NCI-H2196 treated with DMSO at 0.1 percent for 48 hours (cell line): ENCODE results near the gene JPT2.
"Not testable (repeated sequence)": the region's sequence is repeated elsewhere in the genome, so short reads cannot be mapped to it uniquely, and the experiment has no call there.

Experiments used
- DNase-seq: peaks from one replicate; lab custom pipeline; 2025; ENCODE audit not compliant: unreplicated experiment; lab: John Stamatoyannopoulos, UW

JPT2 gene

GRCh38 chr16:1727651-1728624 lies 49.9 kb downstream of the JPT2 start:
- no peak for DNase-seq

GRCh38 chr16:1729026-1729425 lies 50.9 kb downstream of the JPT2 start:
- no peak for DNase-seq

GRCh38 chr16:1729445-1729844 lies 51.4 kb downstream of the JPT2 start:
- DNase-seq: no peak

- no peak for DNase-seq
These were observed 53.0 kb downstream of the JPT2 start for GRCh38 chr16:1731073-1731472.

GRCh38 chr16:1731603-1732002 lies 53.5 kb downstream of the JPT2 start:
- no peak for DNase-seq

- DNase-seq: no peak
These were observed 54.0 kb downstream of the JPT2 start for GRCh38 chr16:1732071-1732470.

GRCh38 chr16:1732551-1732987 lies 54.5 kb downstream of the JPT2 start:
- not testable (repeated sequence) for DNase-seq

- no peak for DNase-seq
These were observed 56.0 kb downstream of the JPT2 start for GRCh38 chr16:1734123-1734522.

GRCh38 chr16:1734816-1735215 lies 56.7 kb downstream of the JPT2 start:
- DNase-seq: no peak

GRCh38 chr16:1740234-1740633 lies 62.2 kb downstream of the JPT2 start:
- DNase-seq: no peak

GRCh38 chr16:1740781-1741490 lies 62.9 kb downstream of the JPT2 start:
- no peak for DNase-seq

GRCh38 chr16:1741553-1742165 lies 63.6 kb downstream of the JPT2 start:
- no peak for DNase-seq

- DNase-seq: no peak
These were observed 65.6 kb downstream of the JPT2 start for GRCh38 chr16:1743376-1744337.

- DNase-seq: no peak
These were observed 66.3 kb downstream of the JPT2 start for GRCh38 chr16:1744338-1744840.

GRCh38 chr16:1745181-1745899 lies 67.3 kb downstream of the JPT2 start:
- no peak for DNase-seq

GRCh38 chr16:1745900-1746692 lies 68.0 kb downstream of the JPT2 start:
- DNase-seq: no peak

- DNase-seq: no peak
These were observed 68.7 kb downstream of the JPT2 start for GRCh38 chr16:1746693-1747195.

- DNase-seq: no peak
These were observed 69.9 kb downstream of the JPT2 start for GRCh38 chr16:1747934-1748333.
